AG09309 (cell line): ENCODE measurements around the gene DTD2.
"Not testable (repeated sequence)": the region's sequence is repeated elsewhere in the genome, so short reads cannot be mapped to it uniquely, and the experiment has no call there.

Experiments used
- DNase-seq: peaks from one replicate; pipeline ENCODE4 v3.0.0-alpha.2; 2010; ENCODE audit warnings: low read depth
- H3K4me3 ChIP-seq: 2 replicates; pipeline ENCODE4 v1.5.1; 2011; ENCODE audit warnings: mild to moderate bottlenecking, low read depth, low read length, moderate library complexity; ENCODE audit not compliant: control insufficient read depth
- CTCF ChIP-seq: IDR thresholded peaks from 2 replicates; pipeline ENCODE4 v1.5.1; 2011; ENCODE audit warnings: mild to moderate bottlenecking, low read depth, low read length, inconsistent platforms; ENCODE audit not compliant: insufficient read depth, control insufficient read depth; ENCODE audit errors: missing control alignments

DTD2 gene

GRCh38 chr14:31449136-31449535, 8.2 kb downstream of the DTD2 start:
- no peak overlapping the region for H3K4me3 ChIP-seq
- no peak for DNase-seq
- TF ChIP-seq CTCF, result no peak

- no peak for DNase-seq
- no peak overlapping the region for H3K4me3 ChIP-seq
- no peak for TF ChIP-seq CTCF
Measured at GRCh38 chr14:31445703-31446102, 11.6 kb downstream of the DTD2 start.

- no peak for TF ChIP-seq CTCF
- no peak overlapping the region for H3K4me3 ChIP-seq
- no peak for DNase-seq
Measured at GRCh38 chr14:31442284-31442683, 15.0 kb downstream of the DTD2 start.

GRCh38 chr14:31441273-31442111, 15.8 kb downstream of the DTD2 start:
- peak; percentile 70 for DNase-seq
- no peak overlapping the region for H3K4me3 ChIP-seq
- no peak for TF ChIP-seq CTCF

GRCh38 chr14:31440280-31440679, 17.0 kb downstream of the DTD2 start:
- DNase-seq, result no peak
- H3K4me3 ChIP-seq, result no peak overlapping the region
- no peak for TF ChIP-seq CTCF

GRCh38 chr14:31439561-31439960, 17.7 kb downstream of the DTD2 start:
- TF ChIP-seq CTCF, result no peak
- H3K4me3 ChIP-seq, result no peak overlapping the region
- DNase-seq, result no peak

- not testable (repeated sequence) for H3K4me3 ChIP-seq
Measured at GRCh38 chr14:31437045-31437691, 20.1 kb downstream of the DTD2 start.

More at GRCh38 chr14:31437045-31437691, 20.1 kb downstream of the DTD2 start:
- DNase-seq, result not testable (repeated sequence)
